Fibroblast of lung (primary cell): ENCODE results near the gene IGFLR1. TPM values are rescaled to one million over a fixed set of nuclear protein-coding genes. Genes with fewer than 3 reads are reported as not detected.

Experiments
- DNase-seq, 2 donors: peaks; one replicate each; pipeline versions ENCODE4 v3.0.0 to v3.0.0-alpha.2; 2010; ENCODE audit warnings: low read depth in 2 of 2
- H2AFZ ChIP-seq: 2 replicates; pipeline ENCODE4 v1.5.1; 2012; ENCODE audit warnings: low read length, control low read depth, inconsistent platforms
- H3K27ac ChIP-seq: 2 replicates; pipeline ENCODE4 v1.5.1; 2011; ENCODE audit warnings: low read length, control low read depth; ENCODE audit not compliant: insufficient read depth
- H3K27me3 ChIP-seq: 2 replicates; pipeline ENCODE4 v1.5.1; 2011; ENCODE audit warnings: mild to moderate bottlenecking, low read length; ENCODE audit not compliant: control insufficient read depth, insufficient read depth
- H3K36me3 ChIP-seq: 2 replicates; pipeline ENCODE4 v1.5.1; 2011; ENCODE audit warnings: low read length; ENCODE audit not compliant: control insufficient read depth, insufficient read depth
- H3K4me1 ChIP-seq: 2 replicates; pipeline ENCODE4 v1.5.1; 2011; ENCODE audit warnings: low read length; ENCODE audit not compliant: control insufficient read depth, insufficient read depth; ENCODE audit errors: extremely low read depth
- H3K4me2 ChIP-seq: 2 replicates; pipeline ENCODE4 v1.5.1; 2011; ENCODE audit warnings: low read length, control low read depth; ENCODE audit not compliant: insufficient read depth; ENCODE audit errors: extremely low read depth
- H3K4me3 ChIP-seq, 4 experiments: fragments of 200-600 bp in 1 of 4; sonication (generic) in 1 of 4; replicated peaks in 1 of 4; 2 replicates each; pipeline ENCODE4 v1.5.1; 2011 to 2016; ENCODE audit warnings: low read length in 4 of 4, low read depth in 3 of 4, mild to moderate bottlenecking in 3 of 4, control low read depth in 2 of 4, inconsistent platforms in 1 of 4, mixed read lengths in 1 of 4; ENCODE audit not compliant: insufficient read depth in 1 of 4; ENCODE audit errors: control extremely low read depth in 1 of 4
- H3K79me2 ChIP-seq: 2 replicates; pipeline ENCODE4 v1.5.1; 2012; ENCODE audit warnings: mild to moderate bottlenecking, low read length, inconsistent platforms; ENCODE audit not compliant: control insufficient read depth, insufficient read depth
- H3K9ac ChIP-seq: 2 replicates; pipeline ENCODE4 v1.5.1; 2011; ENCODE audit warnings: mild to moderate bottlenecking, low read length, control low read depth; ENCODE audit not compliant: insufficient read depth
- H3K9me3 ChIP-seq: 2 replicates; pipeline ENCODE4 v1.5.1; 2012; ENCODE audit warnings: low read depth, low read length; ENCODE audit not compliant: control insufficient read depth, insufficient read depth
- H4K20me1 ChIP-seq: 2 replicates; pipeline ENCODE4 v1.5.1; 2011; ENCODE audit warnings: low read length; ENCODE audit not compliant: control insufficient read depth, insufficient read depth; ENCODE audit errors: extremely low read depth
- CTCF ChIP-seq, 2 donors: IDR thresholded peaks in 1 of 2; conservative IDR thresholded peaks in 1 of 2; 1 replicate in 1 of 2; 2 replicates in 1 of 2; pipeline ENCODE4 v1.5.1; 2011 to 2012; ENCODE audit warnings: low read length in 2 of 2, control low read depth in 1 of 2, inconsistent platforms in 1 of 2, low read depth in 1 of 2, mild to moderate bottlenecking in 1 of 2
- EZH2 ChIP-seq: IDR thresholded peaks from 2 replicates; pipeline ENCODE4 v1.5.1; 2012; ENCODE audit warnings: low read length, control low read depth, mild to moderate bottlenecking; ENCODE audit errors: missing control alignments
- polyA plus RNA-seq, 2 donors: library from polyadenylated mRNA; depleted of rRNA in 1 of 2; stranded (reverse) in 1 of 2; unstranded in 1 of 2; fragments of >200 nt; gene quantifications; 2 replicates each; pipeline ENCODE4 v1.2.1, GENCODE V29; 2011 to 2012; ENCODE audit warnings: missing spikeins in 1 of 2
- total RNA-seq: library from RNA; depleted of rRNA; stranded (reverse); fragments of >200 nt; gene quantifications from 2 replicates; pipeline ENCODE4 v1.2.1, GENCODE V29; 2014

IGFLR1 gene
- total and polyA plus RNA-seq, 2 donors (not counting 1 experiment from before 2014, with no cell fraction given) = 0.17 to 0.75 TPM

GRCh38 chr19:35712567-35713505 is 29.4 kb downstream of the IGFLR1 start:
- Histone ChIP-seq H3K36me3 (no peaks in the 10 kb centered on the region), H4K20me1 (no peaks in the 10 kb centered on the region), H3K4me1 (peaks cover 3% of the 10 kb centered on the region), H3K4me3 (no peak overlapping the region), H3K27me3 (peaks cover 2% of the 10 kb centered on the region), H2AFZ (no peak overlapping the region), H3K9me3 (no peaks in the 10 kb centered on the region), H3K4me2 (no peak overlapping the region), H3K27ac (no peak overlapping the region), H3K79me2 (no peaks in the 10 kb centered on the region), H3K9ac (no peak overlapping the region)
- DNase-seq = no peak
- TF ChIP-seq CTCF (conservative IDR thresholded peaks at IDR 0.05 in 1 of 2, IDR thresholded peaks at IDR 0.05 in 1 of 2; ENCODE audit: low read depth in 1 of 2, low read length in 2 of 2) (no peak), EZH2 (no peak)

GRCh38 chr19:35710784-35711723 is 31.2 kb downstream of the IGFLR1 start:
- peaks cover 1% of the 10 kb centered on the region for H3K4me1 ChIP-seq
- no peak for DNase-seq

More at GRCh38 chr19:35710784-35711723, 31.2 kb downstream of the IGFLR1 start:
- H3K4me2 ChIP-seq = no peak overlapping the region
- H3K9me3 ChIP-seq = no peaks in the 10 kb centered on the region
- peaks cover 2% of the 10 kb centered on the region for H3K27me3 ChIP-seq
- H3K36me3 ChIP-seq = no peaks in the 10 kb centered on the region
- no peaks in the 10 kb centered on the region for H3K79me2 ChIP-seq
- no peak overlapping the region for H2AFZ ChIP-seq
- no peak overlapping the region for H3K27ac ChIP-seq
- H3K9ac ChIP-seq = no peak overlapping the region
- H3K4me3 ChIP-seq = no peak overlapping the region
- no peaks in the 10 kb centered on the region for H4K20me1 ChIP-seq
- no peak for TF ChIP-seq EZH2
- no peak for TF ChIP-seq CTCF (conservative IDR thresholded peaks at IDR 0.05 in 1 of 2, IDR thresholded peaks at IDR 0.05 in 1 of 2; ENCODE audit: low read depth in 1 of 2, low read length in 2 of 2)
